Astrocyte (in vitro differentiated cells and primary cell): ENCODE data around the gene NUDT13. TPM values are rescaled to one million over a fixed set of nuclear protein-coding genes. Genes with fewer than 3 reads are reported as not detected.

Source experiments
- DNase-seq: peaks from one replicate; pipeline ENCODE4 v3.0.0-alpha.2; 2010; ENCODE audit warnings: low read depth
- FAIRE-seq: peaks from 2 replicates; lab custom pipeline; 2011; peaks lifted over from hg19 to GRCh38; lab: Jason Lieb, UNC
- H2AFZ ChIP-seq: 2 replicates; pipeline ENCODE4 v1.6.0; 2012; ENCODE audit warnings: low read depth, low read length, inconsistent platforms
- H3K27ac ChIP-seq: 2 replicates; pipeline ENCODE4 v1.5.1; 2011; ENCODE audit warnings: low read depth, low read length, inconsistent platforms
- H3K27me3 ChIP-seq: 2 replicates; pipeline ENCODE4 v1.6.0; 2011; ENCODE audit warnings: low read length, inconsistent platforms; ENCODE audit not compliant: insufficient read depth
- H3K36me3 ChIP-seq: 2 replicates; pipeline ENCODE4 v1.5.1; 2011; ENCODE audit warnings: low read length, inconsistent platforms; ENCODE audit not compliant: insufficient read depth
- H3K4me1 ChIP-seq: 2 replicates; pipeline ENCODE4 v1.5.1; 2011; ENCODE audit warnings: low read length, inconsistent platforms; ENCODE audit not compliant: insufficient read depth
- H3K4me2 ChIP-seq: 2 replicates; pipeline ENCODE4 v1.6.0; 2012; ENCODE audit warnings: low read length, inconsistent platforms
- H3K4me3 ChIP-seq: 2 replicates; pipeline ENCODE4 v1.5.1; 2011; ENCODE audit warnings: low read depth, mild to moderate bottlenecking, low read length, inconsistent platforms; ENCODE audit not compliant: insufficient read depth
- H3K79me2 ChIP-seq: 2 replicates; pipeline ENCODE4 v1.6.0; 2012; ENCODE audit warnings: mild to moderate bottlenecking, low read length, inconsistent platforms; ENCODE audit not compliant: insufficient read depth
- H3K9ac ChIP-seq: 2 replicates; pipeline ENCODE4 v1.6.0; 2012; ENCODE audit warnings: mild to moderate bottlenecking, low read length, inconsistent platforms
- H3K9me3 ChIP-seq: 2 replicates; pipeline ENCODE4 v1.5.1; 2012; ENCODE audit warnings: low read depth, mild to moderate bottlenecking, low read length, inconsistent platforms; ENCODE audit not compliant: insufficient read depth
- H4K20me1 ChIP-seq: 2 replicates; pipeline ENCODE4 v1.6.0; 2012; ENCODE audit warnings: low read length, inconsistent platforms; ENCODE audit not compliant: insufficient read depth
- H3K27ac Mint-ChIP-seq: one replicate; pipeline ENCODE4 v1.8.0; 2021; ENCODE audit warnings: mild to moderate bottlenecking, mixed read lengths; ENCODE audit not compliant: unreplicated experiment
- H3K27me3 Mint-ChIP-seq: one replicate; pipeline ENCODE4 v1.8.0; 2021; ENCODE audit warnings: low read depth, mixed read lengths; ENCODE audit not compliant: unreplicated experiment
- H3K36me3 Mint-ChIP-seq: one replicate; pipeline ENCODE4 v1.8.0; 2021; ENCODE audit warnings: low read depth, mixed read lengths; ENCODE audit not compliant: unreplicated experiment
- H3K4me1 Mint-ChIP-seq: one replicate; pipeline ENCODE4 v1.8.0; 2021; ENCODE audit warnings: low read depth, mixed read lengths; ENCODE audit not compliant: unreplicated experiment
- H3K4me3 Mint-ChIP-seq: one replicate; pipeline ENCODE4 v1.8.0; 2021; ENCODE audit warnings: mild to moderate bottlenecking, moderate library complexity, mixed read lengths; ENCODE audit not compliant: unreplicated experiment
- H3K9me3 Mint-ChIP-seq: one replicate; pipeline ENCODE4 v1.8.0; 2021; ENCODE audit warnings: mild to moderate bottlenecking, mixed read lengths; ENCODE audit not compliant: unreplicated experiment
- EZH2 ChIP-seq: IDR thresholded peaks from 2 replicates; pipeline ENCODE4 v1.6.1; 2012; ENCODE audit warnings: mild to moderate bottlenecking, low read length, inconsistent platforms; ENCODE audit not compliant: insufficient read depth
- total RNA-seq: library from RNA; stranded (reverse); gene quantifications from 2 replicates; pipeline ENCODE4 v1.2.1, GENCODE V29; 2021
- TF ChIP-seq, protein P1 (sequence below): IDR thresholded peaks from 2 replicates; pipeline ENCODE4 v1.5.1; 2011; ENCODE audit warnings: low read depth, mild to moderate bottlenecking, inconsistent platforms, low read length, moderate library complexity; ENCODE audit not compliant: insufficient read depth

Gene NUDT13
- total RNA-seq, 1 donor from 2014 or later: 2.4 TPM

DNA sequence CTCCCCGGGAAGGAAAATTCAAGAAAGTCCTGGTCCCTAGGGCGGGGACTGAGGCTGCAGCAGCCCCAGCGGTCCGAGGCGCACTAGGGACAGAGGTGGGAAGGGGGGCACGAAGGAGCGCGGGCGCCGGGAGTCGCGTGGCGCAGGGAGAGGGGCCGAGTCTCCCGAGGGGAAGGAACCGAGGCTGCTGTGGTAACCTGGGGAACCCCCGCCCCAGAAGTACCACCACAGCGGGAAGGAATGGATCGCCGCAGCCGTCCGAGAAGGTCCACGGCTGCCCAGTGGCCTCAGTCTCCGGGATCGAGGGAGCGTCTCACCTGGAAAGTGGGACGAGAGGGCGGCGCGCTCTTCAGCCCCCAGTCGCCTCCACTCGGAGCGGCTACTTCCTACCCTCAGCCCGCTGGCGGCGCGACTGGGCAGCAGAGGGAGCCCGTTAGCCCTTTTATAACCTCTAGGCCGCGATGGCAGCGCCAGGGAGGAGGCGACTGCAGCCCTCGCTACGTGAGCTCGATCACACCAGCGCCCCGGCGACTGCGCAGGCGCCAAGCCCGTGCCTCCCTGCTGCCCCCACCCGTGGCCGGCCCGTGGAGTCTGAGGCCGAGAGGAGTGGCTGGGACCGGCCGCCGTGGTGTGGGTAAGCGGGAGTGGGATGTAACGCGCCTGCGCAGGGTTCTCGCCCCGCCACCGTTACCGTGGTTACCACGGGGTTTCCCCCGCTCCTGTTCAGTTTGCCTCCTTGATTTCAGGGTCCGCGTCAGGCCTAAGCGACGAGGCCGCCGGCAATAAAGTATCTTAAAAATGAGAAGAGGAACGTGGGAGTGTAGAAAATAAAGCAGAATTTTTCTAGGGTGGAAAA lies 13.6 kb upstream of the NUDT13 start, which contains the start of gene P4HA1:
Gene P4HA1, minus strand, starts transcription at position 418 of the 856 bp plus-strand sequence. CDS start 21,983 bp downstream, outside the sequence.
- peaks cover 9% of the 10 kb centered on the region for H3K4me1 ChIP-seq
- Mint-ChIP-seq H3K27ac (peak within 1 kb of the TSS; percentile 96), H3K27me3 (no peaks in the 10 kb centered on the region), H3K4me1 (peaks cover 14% of the 10 kb centered on the region), H3K9me3 (no peaks in the 10 kb centered on the region), H3K36me3 (peaks cover 2% of the 10 kb centered on the region), H3K4me3 (peak within 1 kb of the TSS; percentile 94)
- H3K79me2 ChIP-seq: peaks cover 48% of the 10 kb centered on the region
- H4K20me1 ChIP-seq: peaks cover 12% of the 10 kb centered on the region
- no peaks in the 10 kb centered on the region for H3K9me3 ChIP-seq
- H3K4me2 ChIP-seq: peak within 1 kb of the TSS; percentile 92
- H3K4me3 ChIP-seq: peak within 1 kb of the TSS; percentile 94
- TF ChIP-seq, protein P1, sequence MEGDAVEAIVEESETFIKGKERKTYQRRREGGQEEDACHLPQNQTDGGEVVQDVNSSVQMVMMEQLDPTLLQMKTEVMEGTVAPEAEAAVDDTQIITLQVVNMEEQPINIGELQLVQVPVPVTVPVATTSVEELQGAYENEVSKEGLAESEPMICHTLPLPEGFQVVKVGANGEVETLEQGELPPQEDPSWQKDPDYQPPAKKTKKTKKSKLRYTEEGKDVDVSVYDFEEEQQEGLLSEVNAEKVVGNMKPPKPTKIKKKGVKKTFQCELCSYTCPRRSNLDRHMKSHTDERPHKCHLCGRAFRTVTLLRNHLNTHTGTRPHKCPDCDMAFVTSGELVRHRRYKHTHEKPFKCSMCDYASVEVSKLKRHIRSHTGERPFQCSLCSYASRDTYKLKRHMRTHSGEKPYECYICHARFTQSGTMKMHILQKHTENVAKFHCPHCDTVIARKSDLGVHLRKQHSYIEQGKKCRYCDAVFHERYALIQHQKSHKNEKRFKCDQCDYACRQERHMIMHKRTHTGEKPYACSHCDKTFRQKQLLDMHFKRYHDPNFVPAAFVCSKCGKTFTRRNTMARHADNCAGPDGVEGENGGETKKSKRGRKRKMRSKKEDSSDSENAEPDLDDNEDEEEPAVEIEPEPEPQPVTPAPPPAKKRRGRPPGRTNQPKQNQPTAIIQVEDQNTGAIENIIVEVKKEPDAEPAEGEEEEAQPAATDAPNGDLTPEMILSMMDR: peak; percentile 26
- TF ChIP-seq EZH2: no peak
- no peaks in the 10 kb centered on the region for H3K36me3 ChIP-seq
- peak within 1 kb of the TSS; percentile 98 for H3K9ac ChIP-seq
- peak within 1 kb of the TSS; percentile 93 for H3K27ac ChIP-seq
- no peaks in the 10 kb centered on the region for H3K27me3 ChIP-seq
- peak within 1 kb of the TSS; percentile 45 for H2AFZ ChIP-seq
- peak; percentile 86 for DNase-seq
- FAIRE-seq: no peak

DNA sequence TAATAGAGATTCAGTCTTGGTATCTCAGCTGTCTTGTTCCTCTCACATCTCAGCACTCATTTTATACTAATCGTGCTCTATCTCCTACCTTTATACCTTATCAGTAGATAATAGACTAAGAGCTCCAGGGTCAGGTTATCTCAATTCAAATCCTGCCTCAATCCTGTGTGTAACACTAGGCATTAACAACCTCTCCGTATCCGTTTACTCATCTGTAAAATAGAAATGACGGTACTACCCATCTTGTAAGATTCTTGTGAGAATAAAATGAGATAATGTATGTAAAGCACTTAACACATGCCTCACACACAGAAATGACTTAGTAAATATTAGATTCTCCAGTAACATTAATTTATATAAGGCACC lies 13.0 kb upstream of the NUDT13 start:
- no peaks in the 10 kb centered on the region for H3K36me3 Mint-ChIP-seq
- no peaks in the 10 kb centered on the region for H3K27me3 Mint-ChIP-seq
- Histone ChIP-seq H3K9ac (peak overlapping the region; percentile 98), H3K27ac (peak overlapping the region; percentile 93), H4K20me1 (peaks cover 8% of the 10 kb centered on the region), H3K79me2 (peaks cover 42% of the 10 kb centered on the region), H3K4me3 (peak overlapping the region; percentile 94), H3K36me3 (no peaks in the 10 kb centered on the region), H3K27me3 (no peaks in the 10 kb centered on the region), H3K4me2 (peak overlapping the region; percentile 92), H2AFZ (peak overlapping the region; percentile 45), H3K4me1 (peaks cover 9% of the 10 kb centered on the region), H3K9me3 (no peaks in the 10 kb centered on the region)
- no peaks in the 10 kb centered on the region for H3K9me3 Mint-ChIP-seq
- DNase-seq (no peak), FAIRE-seq (no peak)
- peaks cover 10% of the 10 kb centered on the region for H3K4me1 Mint-ChIP-seq
- peak overlapping the region; percentile 74 for H3K4me3 Mint-ChIP-seq
- H3K27ac Mint-ChIP-seq: peak overlapping the region; percentile 96
- no peak for TF ChIP-seq EZH2
- TF ChIP-seq, protein P1: no peak

DNA sequence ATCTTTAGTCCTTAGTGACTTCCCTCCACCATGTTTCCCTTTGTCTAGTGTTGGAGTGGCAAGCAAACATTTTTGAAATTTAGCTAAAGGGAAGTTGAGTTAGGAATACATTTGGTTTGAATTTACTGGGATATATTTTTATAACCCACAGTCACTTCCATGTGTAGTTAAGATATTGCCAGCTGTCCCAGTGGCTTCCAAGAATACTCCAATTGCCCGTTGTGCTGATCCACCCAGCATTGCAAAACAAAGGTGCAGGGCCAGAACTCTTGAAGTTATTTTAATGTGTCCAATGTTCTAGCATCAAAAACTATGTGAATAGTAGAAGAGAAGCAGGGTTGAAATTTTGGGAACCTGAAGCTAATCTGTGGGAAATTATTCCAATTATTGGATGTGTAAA lies 11.1 kb upstream of the NUDT13 start:
- H3K4me1 Mint-ChIP-seq: peaks cover 5% of the 10 kb centered on the region
- no peak for DNase-seq
- Histone ChIP-seq H2AFZ (no peak overlapping the region), H3K4me2 (no peak overlapping the region), H3K79me2 (peaks cover 25% of the 10 kb centered on the region), H4K20me1 (no peaks in the 10 kb centered on the region), H3K4me1 (peaks cover 7% of the 10 kb centered on the region), H3K27me3 (no peaks in the 10 kb centered on the region), H3K4me3 (no peak overlapping the region), H3K36me3 (no peaks in the 10 kb centered on the region), H3K9me3 (no peaks in the 10 kb centered on the region), H3K9ac (no peak overlapping the region), H3K27ac (no peak overlapping the region)
- FAIRE-seq: no peak
- no peaks in the 10 kb centered on the region for H3K27me3 Mint-ChIP-seq
- no peaks in the 10 kb centered on the region for H3K36me3 Mint-ChIP-seq
- no peak overlapping the region for H3K4me3 Mint-ChIP-seq
- TF ChIP-seq, protein P1: no peak
- no peak for TF ChIP-seq EZH2
- H3K9me3 Mint-ChIP-seq: no peaks in the 10 kb centered on the region
- H3K27ac Mint-ChIP-seq: no peak overlapping the region
